ENCODE measurements around the gene PNMT. TPM values are rescaled to one million over a fixed set of nuclear protein-coding genes. Genes with fewer than 3 reads are reported as not detected.
A peak's percentile ranks its signal among the peaks of the same experiment; 100 is the strongest.

The PNMT gene, protein sequence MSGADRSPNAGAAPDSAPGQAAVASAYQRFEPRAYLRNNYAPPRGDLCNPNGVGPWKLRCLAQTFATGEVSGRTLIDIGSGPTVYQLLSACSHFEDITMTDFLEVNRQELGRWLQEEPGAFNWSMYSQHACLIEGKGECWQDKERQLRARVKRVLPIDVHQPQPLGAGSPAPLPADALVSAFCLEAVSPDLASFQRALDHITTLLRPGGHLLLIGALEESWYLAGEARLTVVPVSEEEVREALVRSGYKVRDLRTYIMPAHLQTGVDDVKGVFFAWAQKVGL
- polyA plus RNA-seq (2013, experiment 1 of 2; ENCODE audit: insufficient read length), result not detected
- 0.21 TPM for polyA plus RNA-seq (2013, experiment 2 of 2; ENCODE audit: insufficient read length)

DNA sequence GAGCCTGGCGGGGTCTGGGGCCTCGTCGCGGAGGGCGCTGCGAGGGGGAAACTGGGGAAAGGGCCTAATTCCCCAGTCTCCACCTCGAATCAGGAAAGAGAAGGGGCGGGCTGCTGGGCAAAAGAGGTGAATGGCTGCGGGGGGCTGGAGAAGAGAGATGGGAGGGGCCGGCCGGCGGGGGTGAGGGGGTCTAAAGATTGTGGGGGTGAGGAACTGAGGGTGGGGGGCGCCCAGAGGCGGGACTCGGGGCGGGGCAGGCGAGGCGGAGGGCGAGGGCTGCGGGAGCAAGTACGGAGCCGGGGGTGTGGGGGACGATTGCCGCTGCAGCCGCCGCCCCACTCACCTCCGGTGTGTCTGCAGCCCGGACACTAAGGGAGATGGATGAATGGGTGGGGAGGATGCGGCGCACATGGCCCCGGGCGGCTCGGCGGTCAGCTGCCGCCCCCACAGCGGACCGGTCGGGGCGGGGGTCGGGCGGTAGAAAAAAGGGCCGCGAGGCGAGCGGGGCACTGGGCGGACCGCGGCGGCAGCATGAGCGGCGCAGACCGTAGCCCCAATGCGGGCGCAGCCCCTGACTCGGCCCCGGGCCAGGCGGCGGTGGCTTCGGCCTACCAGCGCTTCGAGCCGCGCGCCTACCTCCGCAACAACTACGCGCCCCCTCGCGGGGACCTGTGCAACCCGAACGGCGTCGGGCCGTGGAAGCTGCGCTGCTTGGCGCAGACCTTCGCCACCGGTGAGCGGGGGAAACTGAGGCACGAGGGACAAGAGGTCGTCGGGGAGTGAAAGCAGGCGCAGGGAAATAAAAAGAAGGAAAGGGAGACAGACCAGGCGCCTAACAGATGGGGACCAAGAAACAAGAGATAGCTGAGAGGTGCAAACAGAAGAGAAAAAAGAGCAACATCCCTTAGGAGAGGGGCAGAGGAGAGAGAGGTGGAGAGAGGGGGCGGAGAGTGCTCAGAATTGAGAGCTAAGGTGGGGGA is at the start of gene PNMT:
TSS of gene PNMT (plus strand) at position 509 of the 980 bp plus-strand sequence. CDS start at position 532, 23 bp downstream.
- peak; percentile 34 for DNase-seq

DNA sequence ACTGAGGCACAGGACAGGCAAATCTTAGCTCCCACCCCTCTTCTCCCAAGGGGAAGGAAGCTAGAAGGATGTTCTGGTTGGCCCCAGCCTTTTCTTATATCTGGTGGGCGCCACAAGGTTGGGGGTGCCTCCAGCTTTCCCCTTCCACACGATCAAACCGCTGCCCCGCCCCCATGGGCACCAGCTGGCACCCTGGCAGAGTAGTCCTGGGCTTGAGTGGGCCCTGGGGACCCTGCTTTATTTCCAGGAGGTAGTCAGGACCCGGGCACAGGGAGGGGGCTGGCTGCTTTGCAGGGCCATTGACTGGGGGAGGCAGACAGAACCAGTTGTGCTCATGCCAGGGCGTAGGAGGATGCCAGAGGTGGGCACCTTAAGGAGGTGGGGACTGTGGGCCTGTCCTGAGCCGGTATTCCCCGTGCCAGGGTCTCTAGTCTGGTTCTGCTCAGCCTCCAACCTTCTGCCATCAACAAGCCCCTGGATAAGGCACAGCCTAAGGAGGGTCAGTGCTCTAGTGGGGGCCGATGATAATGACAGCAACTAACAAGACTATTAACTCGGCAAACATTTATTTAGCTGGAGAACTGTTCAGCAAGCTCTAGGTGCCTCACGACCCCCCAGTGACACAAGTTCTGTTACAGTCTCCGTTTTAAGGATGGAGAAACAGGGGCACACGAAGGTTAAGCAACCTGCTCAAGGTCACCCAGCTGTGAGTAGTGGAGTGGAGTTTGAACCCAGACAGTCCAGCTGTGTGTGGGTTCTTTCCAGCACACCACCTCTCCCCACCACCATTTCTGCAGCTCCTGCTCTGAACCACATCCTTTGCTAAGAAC is 49.1 kb upstream of the PNMT start:
- DNase-seq, result no peak

DNA sequence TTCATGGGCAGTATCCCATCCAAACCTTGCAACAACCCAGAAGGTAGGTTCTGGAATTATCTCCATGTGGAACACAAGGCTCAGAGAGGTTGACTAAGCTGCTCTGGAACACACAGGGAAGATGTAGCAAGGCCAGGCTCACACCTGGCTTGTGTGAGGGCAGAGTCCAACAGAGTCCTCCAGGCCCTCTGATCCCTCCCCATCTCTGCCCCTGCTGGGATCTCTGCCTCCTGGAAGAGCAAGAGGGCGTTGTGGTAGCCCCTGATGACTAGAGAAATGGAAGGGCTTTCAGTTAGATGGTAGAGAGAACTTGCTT is 48.5 kb upstream of the PNMT start:
- DNase-seq, result no peak

DNA sequence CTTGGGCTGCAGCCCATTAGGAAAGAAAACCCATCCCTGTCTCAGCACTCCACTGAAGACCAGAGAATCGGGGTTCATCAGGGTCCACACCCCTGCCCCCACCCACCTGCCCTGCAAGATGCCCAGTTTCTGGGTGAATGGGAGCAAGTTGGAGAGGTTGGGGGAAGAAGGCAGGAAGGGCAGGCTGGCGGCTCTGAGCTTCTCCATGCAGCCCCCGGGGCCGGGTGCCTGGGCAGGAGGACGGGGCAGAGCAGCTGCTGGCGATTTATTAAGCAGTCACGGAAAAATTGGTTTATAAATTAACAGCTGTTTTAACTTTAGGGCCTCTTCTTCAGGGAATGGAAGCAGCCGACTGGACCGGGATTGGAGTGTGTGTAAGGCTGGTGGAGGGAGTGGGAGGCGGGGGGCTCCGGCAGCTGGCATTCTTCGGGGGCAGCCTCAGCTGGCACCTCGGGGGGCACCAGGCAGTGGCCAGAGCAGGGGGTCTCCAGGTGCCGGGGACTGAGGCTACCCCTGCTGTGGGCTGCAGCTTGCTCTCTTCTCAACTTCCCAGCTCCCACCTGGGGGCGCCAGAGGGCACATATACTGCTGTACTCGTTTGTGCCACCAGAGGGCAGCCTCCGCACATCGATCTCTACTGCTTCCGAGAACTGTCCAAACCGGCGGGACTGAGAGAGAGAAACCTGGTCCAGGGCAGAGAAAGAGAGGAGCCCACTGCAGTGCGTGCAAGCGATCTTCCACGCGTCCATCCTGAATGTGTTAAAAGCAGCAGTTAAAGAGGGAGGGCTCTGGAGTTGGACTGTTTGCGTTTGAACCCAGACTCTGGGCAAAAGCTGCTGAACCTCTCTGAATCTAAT is 46.5 kb upstream of the PNMT start:
- DNase-seq, result peak; percentile 78

DNA sequence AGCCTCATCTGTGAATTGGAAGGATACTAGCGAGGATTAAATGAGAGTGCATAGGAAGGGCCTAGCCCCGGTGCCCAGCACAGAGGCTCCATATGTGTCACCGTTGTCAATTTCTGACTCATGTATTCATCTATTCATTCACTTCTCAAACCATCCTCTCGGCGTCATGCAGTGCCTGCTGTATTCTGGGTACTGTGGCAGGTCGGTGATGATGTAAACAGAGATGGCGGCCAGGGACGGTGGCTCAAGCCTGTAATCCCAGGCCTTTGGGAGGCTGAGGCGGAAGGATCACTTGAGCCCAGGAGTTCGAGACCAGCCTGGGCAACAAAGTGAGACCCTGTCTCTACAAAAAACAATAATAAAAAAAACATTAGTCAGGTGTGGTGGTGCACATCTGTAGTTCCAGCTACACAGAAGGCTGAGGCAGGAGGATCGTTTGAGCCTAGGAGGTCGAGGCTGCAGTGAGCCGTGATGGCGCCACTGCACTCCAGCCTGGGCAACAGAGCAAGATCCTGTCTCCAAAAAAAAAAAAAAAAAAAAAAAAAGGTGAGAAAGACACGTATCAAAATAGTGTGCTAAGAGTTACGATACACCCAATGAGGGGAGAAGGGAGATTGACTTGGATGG is 45.8 kb upstream of the PNMT start:
- DNase-seq, result no peak

DNA sequence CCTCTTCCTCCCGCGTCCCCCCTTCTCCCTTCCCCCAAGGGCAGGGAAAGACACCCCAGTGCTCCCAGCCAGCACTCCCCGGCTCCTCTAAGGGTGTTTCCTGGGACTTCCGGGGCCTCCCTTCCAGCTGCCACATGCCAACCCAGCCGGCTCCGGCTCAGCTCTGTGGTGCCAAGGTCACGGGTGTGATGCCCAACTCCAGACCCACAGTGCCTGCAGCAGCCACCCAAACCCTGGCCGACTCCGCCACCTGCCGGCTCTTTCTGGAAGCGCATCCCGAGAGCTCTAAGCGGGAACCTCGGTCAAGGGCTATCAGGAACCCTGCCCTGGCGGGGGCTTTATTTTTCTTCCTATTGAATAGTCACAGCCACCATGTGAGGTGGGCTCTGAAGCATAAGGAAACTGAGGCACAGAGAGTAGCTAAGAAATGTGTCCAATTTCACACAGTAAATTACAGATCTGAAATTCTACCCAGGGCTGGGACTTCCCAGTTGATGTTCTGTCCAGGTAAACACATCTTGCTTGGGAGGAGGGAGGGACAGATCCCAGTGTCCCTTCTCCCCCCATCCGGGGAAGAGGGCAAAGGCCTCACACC is 44.8 kb upstream of the PNMT start:
- peak; percentile 59 for DNase-seq

DNA sequence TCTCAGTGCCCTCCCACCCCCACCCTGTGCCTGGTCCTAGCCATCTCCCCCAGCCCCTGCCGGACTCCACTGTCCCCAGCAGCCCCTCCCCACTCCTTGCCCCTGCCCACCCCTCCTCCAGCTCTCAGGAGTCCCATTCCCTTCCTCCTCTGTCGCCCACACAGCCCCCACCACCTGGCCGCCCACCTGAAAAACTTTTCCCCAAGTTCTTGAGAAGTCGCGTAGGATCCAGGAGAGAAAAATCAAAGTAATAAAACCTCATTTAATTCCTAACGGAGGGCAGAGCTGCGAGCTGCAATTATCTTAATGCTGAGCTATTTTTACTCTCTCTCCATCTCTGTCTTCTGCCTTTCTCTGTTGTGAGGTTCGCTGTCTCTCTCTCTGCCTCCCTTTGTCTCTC is 43.9 kb upstream of the PNMT start:
- DNase-seq, result no peak

DNA sequence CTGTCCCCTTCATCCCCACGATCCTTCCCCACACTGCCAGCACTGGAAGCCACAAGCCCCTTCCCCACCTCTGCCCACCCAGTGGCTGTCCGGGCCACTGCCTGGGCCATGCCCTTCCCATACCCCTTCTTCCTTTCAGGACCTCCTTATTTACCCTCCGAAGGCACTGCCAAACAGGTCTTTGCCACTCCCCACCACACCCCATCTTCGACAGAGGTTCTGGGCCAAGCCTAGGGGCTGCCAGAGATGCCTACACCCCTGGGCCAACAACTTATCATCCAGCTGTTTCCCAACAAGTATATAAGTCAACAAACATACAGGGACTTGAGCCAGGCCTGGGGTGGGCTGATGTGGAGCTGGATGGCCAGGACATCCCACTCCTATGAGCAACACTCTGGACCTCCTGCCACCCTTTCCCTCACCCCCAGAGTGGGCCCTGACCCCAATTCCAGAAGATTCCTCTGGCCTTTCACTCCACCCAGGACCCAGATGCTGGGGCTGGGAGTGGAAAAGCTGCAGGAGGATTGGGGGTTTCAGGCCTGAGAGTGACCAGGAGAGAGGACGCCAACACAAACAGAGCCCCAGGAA is 43.0 kb upstream of the PNMT start:
- no peak for DNase-seq

DNA sequence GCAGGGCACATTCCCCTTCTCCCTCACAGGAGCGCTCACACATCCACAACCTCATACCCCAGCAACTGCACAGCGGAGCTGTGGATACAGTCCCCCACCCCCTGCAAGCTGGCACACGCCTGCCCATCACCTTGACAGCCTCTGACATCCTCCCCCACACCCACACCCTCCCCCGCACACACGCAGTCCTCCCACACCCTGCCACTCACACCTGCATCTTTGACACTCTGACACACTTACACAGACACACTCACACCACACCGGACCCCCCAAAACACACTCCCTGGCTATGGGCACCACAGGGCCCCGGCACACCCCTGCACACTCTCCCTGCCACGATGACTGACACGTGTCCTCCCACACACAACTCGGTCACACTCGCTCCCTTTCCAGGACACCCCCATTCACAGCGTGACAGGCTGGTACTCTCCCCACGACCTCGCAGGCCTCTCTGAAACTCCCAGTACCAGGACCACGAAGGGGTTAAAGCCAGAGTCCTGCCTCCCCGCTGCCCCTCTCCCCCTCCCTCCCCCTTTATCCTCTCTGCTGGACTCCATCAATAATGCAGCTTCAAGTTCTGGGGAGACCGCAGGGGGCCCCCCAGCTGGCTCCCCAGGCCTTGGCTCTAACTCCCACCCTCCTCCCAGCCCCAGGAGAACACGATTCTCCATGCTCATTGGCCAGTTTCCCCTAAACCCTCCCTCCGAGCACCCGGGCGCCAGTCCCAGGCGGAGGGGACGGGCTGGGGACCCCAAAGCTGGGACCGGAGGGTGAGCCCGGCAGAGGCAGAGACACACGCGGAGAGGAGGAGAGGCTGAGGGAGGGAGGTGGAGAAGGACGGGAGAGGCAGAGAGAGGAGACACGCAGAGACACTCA is 41.8 kb upstream of the PNMT start, which contains the start of gene PPP1R1B:
TSS of gene PPP1R1B (plus strand) at position 782 of the 876 bp plus-strand sequence. CDS start 441 bp downstream, outside the sequence.
- no peak for DNase-seq

DNA sequence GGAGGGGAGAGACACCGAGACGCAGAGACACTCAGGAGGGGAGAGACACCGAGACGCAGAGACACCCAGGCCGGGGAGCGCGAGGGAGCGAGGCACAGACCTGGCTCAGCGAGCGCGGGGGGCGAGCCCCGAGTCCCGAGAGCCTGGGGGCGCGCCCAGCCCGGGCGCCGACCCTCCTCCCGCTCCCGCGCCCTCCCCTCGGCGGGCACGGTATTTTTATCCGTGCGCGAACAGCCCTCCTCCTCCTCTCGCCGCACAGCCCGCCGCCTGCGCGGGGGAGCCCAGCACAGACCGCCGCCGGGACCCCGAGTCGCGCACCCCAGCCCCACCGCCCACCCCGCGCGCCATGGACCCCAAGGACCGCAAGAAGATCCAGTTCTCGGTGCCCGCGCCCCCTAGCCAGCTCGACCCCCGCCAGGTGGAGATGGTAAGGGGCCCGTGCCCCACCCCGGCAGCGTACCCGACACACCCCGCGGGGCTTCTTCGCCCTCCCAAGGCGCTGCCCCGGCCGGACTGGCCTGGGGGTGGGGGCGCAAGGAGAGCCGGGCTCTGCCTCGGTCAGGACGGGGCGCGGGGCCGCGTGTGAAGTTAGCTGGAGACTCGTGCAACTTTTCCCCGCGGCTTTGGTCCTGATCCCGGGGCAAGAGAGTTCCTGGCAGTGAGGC is 41.1 kb upstream of the PNMT start:
- no peak for DNase-seq

DNA sequence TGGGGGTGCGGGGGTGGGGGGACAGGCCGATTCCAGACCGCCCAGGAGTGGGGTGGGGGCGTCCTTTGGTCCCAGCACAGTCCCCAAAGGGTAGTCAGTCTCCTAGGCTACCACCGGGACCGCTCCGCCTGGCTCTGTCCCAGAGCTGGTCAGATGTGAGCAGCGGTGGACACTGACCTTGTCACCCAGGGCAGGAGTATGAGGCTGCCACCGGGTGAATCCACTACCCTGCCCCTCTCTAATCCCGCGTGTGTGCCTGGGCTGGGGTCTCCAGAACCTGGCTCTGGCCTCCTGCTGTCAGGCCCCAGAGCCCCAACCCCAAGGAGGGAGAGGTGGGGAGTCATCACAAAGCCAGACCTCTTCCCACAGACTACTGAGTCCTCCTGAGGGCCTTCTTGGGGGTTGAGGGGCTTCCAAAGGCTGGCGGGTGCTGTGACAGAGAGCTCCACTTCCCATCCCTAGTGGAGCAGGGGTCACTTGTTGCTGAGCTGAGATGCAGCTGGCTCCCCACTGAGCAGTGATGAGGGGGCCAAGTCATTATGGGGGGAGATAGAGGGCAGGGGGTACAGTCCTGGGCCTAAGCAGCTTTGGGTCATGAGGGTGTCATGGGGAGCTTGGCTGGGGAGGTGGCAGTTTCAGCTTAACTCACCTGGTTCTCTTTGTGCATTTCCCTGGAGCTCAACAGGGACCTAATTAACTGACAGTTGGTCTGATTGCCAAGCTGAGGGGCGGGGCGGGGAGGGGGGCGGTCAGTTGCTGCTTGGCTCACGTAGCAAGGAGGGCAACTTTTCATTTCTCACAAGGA is 40.3 kb upstream of the PNMT start:
- no peak for DNase-seq

DNA sequence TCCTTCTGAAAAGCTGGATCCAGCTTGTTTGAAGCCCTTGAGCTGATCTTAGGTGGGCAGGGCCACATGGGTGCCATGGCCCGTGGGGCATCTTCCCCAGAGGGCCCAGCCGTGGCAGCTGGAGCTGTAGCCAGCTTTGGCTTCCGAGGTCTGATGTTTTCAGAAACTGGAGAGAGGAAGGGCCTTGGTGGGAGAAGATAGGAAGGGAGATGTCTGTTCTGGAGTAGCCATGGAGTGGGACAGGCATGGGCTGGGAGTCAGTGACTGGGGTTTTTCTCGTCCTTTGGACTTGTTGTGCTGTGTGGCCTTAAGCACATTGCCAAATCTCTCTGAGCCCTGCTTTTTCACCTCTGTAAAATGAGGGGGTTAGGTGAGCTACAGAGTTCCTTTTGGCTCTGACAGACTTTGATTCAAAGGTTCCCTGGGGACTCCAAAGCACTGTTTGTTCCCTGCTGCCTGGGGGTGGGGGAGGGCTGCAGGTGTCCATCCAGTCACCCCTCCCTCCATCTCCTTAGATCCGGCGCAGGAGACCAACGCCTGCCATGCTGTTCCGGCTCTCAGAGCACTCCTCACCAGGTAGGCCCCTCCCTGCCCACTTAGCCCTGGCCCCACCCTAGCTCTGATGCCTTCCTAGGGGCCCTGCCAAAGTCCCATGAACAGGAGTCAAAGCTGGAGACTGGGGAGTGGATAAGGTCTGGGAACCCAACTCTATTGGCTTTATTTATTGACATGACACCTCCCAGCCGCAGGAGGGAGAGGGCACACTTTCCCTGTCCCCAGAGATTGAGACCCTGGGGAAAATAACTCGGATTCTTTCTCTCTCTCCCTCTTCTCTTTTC is 39.4 kb upstream of the PNMT start:
- DNase-seq, result no peak

DNA sequence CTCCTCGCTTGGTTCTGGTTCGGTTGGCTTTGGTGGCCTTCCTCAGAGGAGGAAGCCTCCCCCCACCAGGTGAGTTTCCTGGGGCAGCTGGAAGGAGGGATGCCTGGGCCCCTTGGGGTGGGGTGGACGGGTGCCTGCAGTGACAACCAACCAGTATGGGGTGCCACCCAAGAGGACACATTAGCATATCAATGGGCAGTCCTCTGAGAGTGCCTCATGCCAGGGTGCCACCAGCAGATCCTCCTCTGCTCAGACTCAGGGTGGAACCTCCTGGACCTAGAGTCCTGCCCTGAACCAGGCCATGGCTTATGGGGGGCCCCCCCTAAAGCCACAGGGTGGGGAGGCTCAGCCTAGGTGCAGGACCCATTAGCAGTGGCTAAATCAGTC is 38.8 kb upstream of the PNMT start:
- no peak for DNase-seq

DNA sequence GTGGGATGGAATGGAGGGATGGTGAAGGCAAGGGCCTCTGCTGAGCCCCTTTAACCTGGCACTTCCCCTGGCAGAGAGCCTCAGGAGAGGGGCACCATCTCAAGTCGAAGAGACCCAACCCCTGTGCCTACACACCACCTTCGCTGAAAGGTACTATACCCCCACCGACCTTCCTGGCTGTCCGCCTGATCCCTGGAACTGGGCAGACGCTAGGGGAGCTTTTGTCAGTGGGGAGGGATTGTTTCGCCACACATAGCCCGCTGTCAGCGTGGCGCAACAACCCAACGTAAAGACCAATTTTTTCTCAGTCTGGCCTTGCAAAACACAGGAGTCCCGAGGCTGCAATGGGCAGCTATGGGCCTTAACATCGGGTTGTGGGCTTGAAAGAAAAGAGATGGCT is 38.4 kb upstream of the PNMT start:
- no peak for DNase-seq

DNA sequence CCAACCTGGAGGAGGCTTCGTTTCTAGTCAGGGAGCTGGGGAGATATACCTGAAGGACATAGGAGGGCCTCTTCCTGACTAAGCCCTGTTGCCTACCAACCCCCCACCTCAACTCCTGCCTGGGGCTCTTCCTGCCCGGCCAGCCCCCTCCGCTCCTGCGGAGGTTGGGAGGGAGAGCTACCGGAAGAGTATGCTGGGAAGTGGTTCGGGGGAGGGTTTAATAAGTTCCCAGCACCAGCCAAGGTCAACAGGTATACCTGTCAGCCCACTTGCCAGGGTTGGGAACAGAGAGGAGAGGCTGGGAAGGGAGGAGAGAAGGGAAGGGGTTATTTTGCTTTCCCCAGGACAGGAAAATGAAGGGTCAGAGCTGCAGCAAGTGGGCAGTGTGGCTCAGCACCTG is 36.9 kb upstream of the PNMT start:
- no peak for DNase-seq

DNA sequence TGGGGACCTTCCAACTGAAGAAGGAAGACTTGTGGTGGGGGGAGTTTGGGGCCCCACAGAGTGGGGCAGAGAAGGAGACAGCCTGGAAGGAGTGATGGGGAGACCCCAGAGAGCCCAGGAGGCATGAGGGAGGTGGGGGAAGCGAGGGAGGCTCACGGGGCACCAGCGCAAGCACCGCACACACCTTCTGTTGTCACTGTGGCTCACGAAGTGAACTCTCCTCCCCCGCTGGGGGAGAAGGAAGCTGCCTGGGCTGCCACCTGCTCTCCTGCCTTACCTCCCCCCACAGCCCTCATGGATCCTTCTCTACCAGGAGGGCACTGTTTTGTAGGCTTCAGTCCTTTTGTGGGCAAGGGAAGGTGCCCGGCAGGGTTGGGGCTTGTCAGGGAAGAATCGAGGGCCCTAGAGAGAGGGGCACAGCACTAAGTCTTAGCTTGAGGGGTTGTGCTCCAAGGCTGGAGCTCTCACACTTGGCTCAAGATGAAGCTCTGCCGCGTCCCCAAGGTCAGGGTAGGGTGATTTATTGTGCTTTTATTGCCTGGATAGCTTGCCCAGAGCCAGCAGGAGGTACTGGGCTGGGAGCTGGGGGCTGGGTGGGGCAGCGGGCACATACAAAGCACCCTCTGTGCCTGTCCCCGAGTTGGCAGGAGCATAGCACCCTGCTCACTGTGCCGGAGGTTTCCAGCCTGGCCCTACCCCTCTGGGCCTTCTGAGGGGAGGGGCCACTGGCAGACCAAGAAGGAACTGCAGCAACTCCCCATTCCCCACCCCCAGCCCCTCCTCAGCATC is 35.9 kb upstream of the PNMT start:
- DNase-seq, result no peak

Data from fibroblast of skin of scalp (primary cell).